ENCODE results near the gene GORASP1. TPM values are rescaled to one million over a fixed set of nuclear protein-coding genes. Genes with fewer than 3 reads are reported as not detected.

The GORASP1 gene
- total RNA-seq, 1 donor from 2014 or later = 62.1 TPM

- Mint-ChIP-seq H3K9me3 (ENCODE audit: unreplicated experiment) (no peaks in the 10 kb centered on the region), H3K27me3 (ENCODE audit: unreplicated experiment) (no peaks in the 10 kb centered on the region), H3K27ac (ENCODE audit: unreplicated experiment) (no peak overlapping the region), H3K4me1 (ENCODE audit: unreplicated experiment) (peaks cover 26% of the 10 kb centered on the region), H3K36me3 (ENCODE audit: unreplicated experiment) (peaks cover 2% of the 10 kb centered on the region), H3K4me3 (ENCODE audit: unreplicated experiment) (no peak overlapping the region)
- DNase-seq (ENCODE audit: extremely low spot score, unreplicated experiment) = no peak
- TF ChIP-seq, protein P1, sequence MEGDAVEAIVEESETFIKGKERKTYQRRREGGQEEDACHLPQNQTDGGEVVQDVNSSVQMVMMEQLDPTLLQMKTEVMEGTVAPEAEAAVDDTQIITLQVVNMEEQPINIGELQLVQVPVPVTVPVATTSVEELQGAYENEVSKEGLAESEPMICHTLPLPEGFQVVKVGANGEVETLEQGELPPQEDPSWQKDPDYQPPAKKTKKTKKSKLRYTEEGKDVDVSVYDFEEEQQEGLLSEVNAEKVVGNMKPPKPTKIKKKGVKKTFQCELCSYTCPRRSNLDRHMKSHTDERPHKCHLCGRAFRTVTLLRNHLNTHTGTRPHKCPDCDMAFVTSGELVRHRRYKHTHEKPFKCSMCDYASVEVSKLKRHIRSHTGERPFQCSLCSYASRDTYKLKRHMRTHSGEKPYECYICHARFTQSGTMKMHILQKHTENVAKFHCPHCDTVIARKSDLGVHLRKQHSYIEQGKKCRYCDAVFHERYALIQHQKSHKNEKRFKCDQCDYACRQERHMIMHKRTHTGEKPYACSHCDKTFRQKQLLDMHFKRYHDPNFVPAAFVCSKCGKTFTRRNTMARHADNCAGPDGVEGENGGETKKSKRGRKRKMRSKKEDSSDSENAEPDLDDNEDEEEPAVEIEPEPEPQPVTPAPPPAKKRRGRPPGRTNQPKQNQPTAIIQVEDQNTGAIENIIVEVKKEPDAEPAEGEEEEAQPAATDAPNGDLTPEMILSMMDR (IDR thresholded peaks at IDR 0.05) = no peak
These were observed 18.5 kb upstream of the GORASP1 start for GRCh38 chr3:39125841-39126500.

DNA sequence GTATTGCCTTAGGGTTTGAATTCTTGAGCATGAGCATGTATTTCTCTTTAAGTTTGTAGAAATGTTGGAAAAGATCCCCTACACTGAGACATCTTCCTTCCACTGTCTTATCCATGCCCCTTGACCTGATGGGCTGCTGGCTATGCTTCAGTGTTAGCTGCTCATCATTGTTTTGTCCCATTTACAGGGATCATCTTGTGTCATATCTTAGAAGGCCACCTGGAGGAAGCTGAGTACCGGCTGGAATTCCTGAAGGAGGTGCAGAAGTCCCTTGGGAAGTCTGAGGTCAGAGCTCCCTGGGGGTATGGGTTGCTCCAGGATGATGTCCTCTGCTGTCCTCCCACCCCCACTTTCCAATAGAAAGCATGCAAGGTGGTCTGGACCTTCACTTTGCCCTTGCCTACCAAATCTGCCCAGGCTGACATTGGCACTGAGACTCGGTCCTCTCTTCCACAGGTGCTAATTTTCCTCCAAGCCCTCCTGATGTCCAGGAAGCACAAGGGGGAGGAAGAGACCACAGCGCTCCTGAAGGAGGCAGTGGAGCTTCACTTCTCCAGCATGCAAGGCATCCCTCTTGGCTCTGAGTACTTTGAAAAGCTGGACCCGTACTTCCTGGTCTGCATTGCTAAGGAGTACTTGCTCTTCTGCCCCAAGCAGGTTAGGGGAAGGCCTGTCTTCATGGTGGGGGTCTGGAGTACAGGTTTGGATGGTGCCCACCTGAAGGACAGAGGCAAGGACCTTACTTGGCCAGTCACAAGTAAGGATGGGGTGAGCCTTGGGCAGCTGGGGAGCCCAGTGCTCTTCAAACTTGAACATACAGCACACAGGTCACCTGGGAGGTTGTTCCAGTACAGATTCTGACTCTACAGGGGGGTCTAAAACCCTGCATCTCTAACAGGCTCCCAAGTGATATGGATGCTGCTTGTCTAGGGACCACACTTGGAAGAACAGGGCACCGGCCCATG is 17.7 kb upstream of the GORASP1 start:
- Mint-ChIP-seq H3K4me1 (ENCODE audit: unreplicated experiment) (peaks cover 26% of the 10 kb centered on the region), H3K9me3 (ENCODE audit: unreplicated experiment) (no peaks in the 10 kb centered on the region), H3K27ac (ENCODE audit: unreplicated experiment) (no peak overlapping the region), H3K27me3 (ENCODE audit: unreplicated experiment) (no peaks in the 10 kb centered on the region), H3K36me3 (ENCODE audit: unreplicated experiment) (peaks cover 2% of the 10 kb centered on the region), H3K4me3 (ENCODE audit: unreplicated experiment) (no peak overlapping the region)
- TF ChIP-seq, protein P1 (IDR thresholded peaks at IDR 0.05) = peak; percentile 49
- no peak for DNase-seq (ENCODE audit: extremely low spot score, unreplicated experiment)

- H3K4me3 Mint-ChIP-seq (ENCODE audit: unreplicated experiment) = no peak overlapping the region
- H3K4me1 Mint-ChIP-seq (ENCODE audit: unreplicated experiment) = peaks cover 26% of the 10 kb centered on the region
- H3K27me3 Mint-ChIP-seq (ENCODE audit: unreplicated experiment) = no peaks in the 10 kb centered on the region
- H3K27ac Mint-ChIP-seq (ENCODE audit: unreplicated experiment) = no peak overlapping the region
- H3K9me3 Mint-ChIP-seq (ENCODE audit: unreplicated experiment) = no peaks in the 10 kb centered on the region
- TF ChIP-seq, protein P1 (IDR thresholded peaks at IDR 0.05) = no peak
- no peak for DNase-seq (ENCODE audit: extremely low spot score, unreplicated experiment)
- peaks cover 5% of the 10 kb centered on the region for H3K36me3 Mint-ChIP-seq (ENCODE audit: unreplicated experiment)
These were observed 15.4 kb upstream of the GORASP1 start for GRCh38 chr3:39122813-39123212.

DNA sequence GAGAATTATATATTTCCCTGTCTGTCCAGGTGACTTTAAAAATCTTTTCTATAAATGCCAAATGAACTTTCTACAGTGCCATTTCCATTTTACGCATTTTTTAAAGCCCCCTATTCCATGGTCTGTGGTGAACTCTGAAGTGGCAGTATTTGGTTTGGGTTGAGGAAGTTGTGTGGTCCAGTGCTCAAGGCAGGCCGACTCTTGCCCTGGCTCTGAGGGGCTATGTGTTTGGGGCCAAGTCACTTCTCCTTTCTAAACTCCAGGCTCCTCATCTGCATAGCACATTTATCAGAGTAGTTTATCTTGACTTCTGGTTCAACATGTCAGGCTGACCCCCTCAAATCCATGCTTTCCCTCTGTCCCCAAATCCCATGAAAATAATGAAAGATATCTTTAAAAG is 14.2 kb upstream of the GORASP1 start:
- Mint-ChIP-seq H3K4me1 (ENCODE audit: unreplicated experiment) (peaks cover 19% of the 10 kb centered on the region), H3K4me3 (ENCODE audit: unreplicated experiment) (no peak overlapping the region), H3K36me3 (ENCODE audit: unreplicated experiment) (peaks cover 5% of the 10 kb centered on the region), H3K27ac (ENCODE audit: unreplicated experiment) (no peak overlapping the region), H3K9me3 (ENCODE audit: unreplicated experiment) (no peaks in the 10 kb centered on the region), H3K27me3 (ENCODE audit: unreplicated experiment) (no peaks in the 10 kb centered on the region)
- DNase-seq (ENCODE audit: extremely low spot score, unreplicated experiment) = no peak
- TF ChIP-seq, protein P1 (IDR thresholded peaks at IDR 0.05) = no peak

All from osteocyte (in vitro differentiated cells).